NT2/D1 (cell line): ENCODE measurements around the gene CD164L2.

Source experiments
- SUZ12 ChIP-seq: IDR thresholded peaks from 2 replicates; pipeline ENCODE4 v1.6.1; 2011; ENCODE audit not compliant: insufficient read length, insufficient read depth; ENCODE audit errors: extremely low read depth
- YY1 ChIP-seq: IDR thresholded peaks from 2 replicates; pipeline ENCODE4 v1.6.1; 2011; ENCODE audit not compliant: insufficient read length, insufficient read depth
- ZNF274 ChIP-seq: IDR thresholded peaks from 2 replicates; pipeline ENCODE4 v1.6.1; 2011; ENCODE audit warnings: mild to moderate bottlenecking, low read depth, low read length

DNA sequence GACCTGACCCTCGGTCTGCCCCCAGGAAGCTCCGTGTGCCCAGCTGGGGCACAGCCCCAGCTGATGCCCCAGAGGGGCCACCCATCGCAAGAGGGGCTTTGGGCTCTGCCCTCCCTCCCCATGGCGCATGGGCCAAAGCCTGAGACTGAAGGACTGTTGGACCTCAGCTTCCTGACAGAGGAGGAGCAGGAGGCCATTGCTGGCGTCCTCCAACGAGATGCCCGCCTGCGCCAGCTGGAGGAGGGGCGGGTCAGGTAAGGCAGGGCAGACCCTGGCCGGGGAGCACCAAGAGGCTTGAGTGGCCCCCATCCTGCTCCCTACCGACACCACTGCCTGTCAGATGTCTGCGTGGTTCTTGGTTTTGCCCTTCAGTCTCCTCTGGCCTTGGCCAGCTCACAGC lies 37.9 kb downstream of the CD164L2 start:
- TF ChIP-seq ZNF274 (no peak), YY1 (no peak), SUZ12 (no peak)
